Measurements from ENCODE around the gene DISC1.

Gene DISC1

DNA sequence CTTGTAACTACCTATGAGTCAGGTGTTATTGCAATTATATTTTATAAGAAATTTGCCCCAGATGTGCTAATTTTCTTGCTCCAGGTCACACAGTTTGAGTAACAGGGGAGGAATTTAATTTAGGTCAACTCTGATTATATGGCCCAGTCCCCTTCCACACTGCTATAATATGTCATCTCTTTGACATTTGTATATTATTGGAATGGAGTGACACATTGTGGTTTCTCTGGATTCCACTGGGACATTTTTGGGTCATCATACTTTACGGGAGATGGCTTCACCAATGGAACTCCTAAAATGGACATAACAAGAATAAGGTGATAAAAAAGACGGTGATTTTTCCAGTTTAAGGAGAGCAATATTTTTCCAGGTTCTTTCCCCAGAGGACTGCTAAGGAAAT lies 191.2 kb downstream of the DISC1 start:
- TF ChIP-seq CTCF (IDR thresholded peaks at IDR 0.05; ENCODE audit: poor library complexity, severe bottlenecking): no peak
- ATAC-seq (ENCODE audit: low read depth): no peak

GRCh38 chr1:231818337-231818736 lies 191.7 kb downstream of the DISC1 start:
- DNase-seq (ENCODE audit: low spot score): no peak
- H3K27ac ChIP-seq (ENCODE audit: poor library complexity, severe bottlenecking): no peak overlapping the region
- no peaks in the 10 kb centered on the region for H3K27me3 ChIP-seq (ENCODE audit: insufficient read depth, poor library complexity, severe bottlenecking)
- no peak for TF ChIP-seq CTCF (IDR thresholded peaks at IDR 0.05; ENCODE audit: poor library complexity, severe bottlenecking)
- no peak for ATAC-seq (ENCODE audit: low read depth)
- H3K4me3 ChIP-seq (ENCODE audit: severe bottlenecking): no peak overlapping the region
- H3K36me3 ChIP-seq (ENCODE audit: low read depth): no peaks in the 10 kb centered on the region
- no peaks in the 10 kb centered on the region for H3K4me1 ChIP-seq (ENCODE audit: insufficient read depth, poor library complexity, severe bottlenecking)
- H3K9me3 ChIP-seq (ENCODE audit: severe bottlenecking): no peaks in the 10 kb centered on the region

More for the DNA sequence above, 191.2 kb downstream of the DISC1 start:
- no peak for DNase-seq (ENCODE audit: low spot score)
- Histone ChIP-seq H3K27me3 (ENCODE audit: insufficient read depth, poor library complexity, severe bottlenecking) (no peaks in the 10 kb centered on the region), H3K27ac (ENCODE audit: poor library complexity, severe bottlenecking) (no peak overlapping the region), H3K4me3 (ENCODE audit: severe bottlenecking) (no peak overlapping the region), H3K36me3 (ENCODE audit: low read depth) (no peaks in the 10 kb centered on the region), H3K9me3 (ENCODE audit: severe bottlenecking) (no peaks in the 10 kb centered on the region), H3K4me1 (ENCODE audit: insufficient read depth, poor library complexity, severe bottlenecking) (no peaks in the 10 kb centered on the region)

DNA sequence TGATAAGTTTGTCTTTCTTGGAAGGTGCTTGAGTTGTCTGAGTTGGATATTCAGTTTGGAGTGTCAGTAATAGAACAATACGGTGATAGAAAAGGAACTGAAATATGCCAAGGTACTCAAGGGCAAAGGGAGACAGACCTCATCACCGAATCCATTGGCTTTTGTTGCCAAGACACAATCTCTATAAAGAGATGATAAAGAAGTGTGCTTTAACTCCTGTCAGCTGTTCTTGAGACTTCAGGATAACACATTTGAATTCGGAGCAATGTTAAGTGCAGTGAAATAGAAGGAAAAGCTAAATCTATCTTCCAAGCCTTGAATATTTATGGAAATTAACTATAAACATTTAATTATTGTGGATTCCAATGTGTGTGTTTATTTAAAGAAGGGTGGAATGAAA lies 194.7 kb downstream of the DISC1 start:
- H3K4me3 ChIP-seq (ENCODE audit: severe bottlenecking): no peak overlapping the region
- H3K9me3 ChIP-seq (ENCODE audit: severe bottlenecking): no peaks in the 10 kb centered on the region
- ATAC-seq (ENCODE audit: low read depth) (no peak), DNase-seq (ENCODE audit: low spot score) (no peak)
- H3K36me3 ChIP-seq (ENCODE audit: low read depth): no peaks in the 10 kb centered on the region
- no peak overlapping the region for H3K27ac ChIP-seq (ENCODE audit: poor library complexity, severe bottlenecking)
- no peak for TF ChIP-seq CTCF (IDR thresholded peaks at IDR 0.05; ENCODE audit: poor library complexity, severe bottlenecking)
- H3K4me1 ChIP-seq (ENCODE audit: insufficient read depth, poor library complexity, severe bottlenecking): no peaks in the 10 kb centered on the region
- no peaks in the 10 kb centered on the region for H3K27me3 ChIP-seq (ENCODE audit: insufficient read depth, poor library complexity, severe bottlenecking)

DNA sequence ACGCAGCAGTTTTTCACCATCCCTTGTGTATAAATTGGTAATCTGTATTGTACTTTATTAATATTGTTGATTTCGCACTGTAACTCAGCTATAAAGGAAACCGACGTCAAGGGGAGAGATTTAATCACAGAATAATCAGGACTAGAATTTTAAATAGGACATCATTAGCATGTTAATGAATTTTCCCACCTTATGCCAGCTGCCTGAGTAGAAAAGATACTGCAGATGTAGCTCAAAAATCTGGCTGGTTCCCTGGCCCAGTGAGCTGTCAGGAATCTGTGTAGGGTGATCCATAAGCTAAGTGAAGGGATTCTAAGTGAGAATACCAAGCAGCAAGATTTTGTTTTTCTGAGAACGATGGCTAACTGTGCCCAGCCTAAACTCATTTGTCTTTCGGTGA lies 195.5 kb downstream of the DISC1 start:
- Histone ChIP-seq H3K27ac (ENCODE audit: poor library complexity, severe bottlenecking) (no peak overlapping the region), H3K36me3 (ENCODE audit: low read depth) (no peaks in the 10 kb centered on the region), H3K9me3 (ENCODE audit: severe bottlenecking) (peaks cover 3% of the 10 kb centered on the region), H3K4me3 (ENCODE audit: severe bottlenecking) (no peak overlapping the region), H3K27me3 (ENCODE audit: insufficient read depth, poor library complexity, severe bottlenecking) (no peaks in the 10 kb centered on the region), H3K4me1 (ENCODE audit: insufficient read depth, poor library complexity, severe bottlenecking) (peaks cover 5% of the 10 kb centered on the region)
- ATAC-seq (ENCODE audit: low read depth) (no peak), DNase-seq (ENCODE audit: low spot score) (no peak)
- no peak for TF ChIP-seq CTCF (IDR thresholded peaks at IDR 0.05; ENCODE audit: poor library complexity, severe bottlenecking)

DNA sequence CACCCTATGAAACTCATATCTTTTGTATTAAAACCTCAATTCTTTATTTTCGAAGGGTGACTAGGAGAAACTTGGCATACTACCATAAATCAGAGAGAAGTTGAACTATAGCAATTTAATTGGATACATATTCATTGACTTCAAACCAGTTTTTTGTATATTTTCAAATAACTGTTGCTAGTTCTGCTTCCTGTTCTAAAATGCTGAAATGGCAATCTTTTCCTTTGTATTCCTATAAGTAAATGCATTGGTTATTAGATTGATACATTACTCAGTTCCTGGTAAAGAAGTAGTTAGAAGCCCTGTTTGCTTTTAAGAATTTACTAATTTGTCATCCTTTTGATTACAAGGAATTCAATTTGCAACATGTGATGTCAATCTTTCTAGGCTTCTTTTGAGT lies 200.0 kb downstream of the DISC1 start:
- H3K27me3 ChIP-seq (ENCODE audit: insufficient read depth, poor library complexity, severe bottlenecking): no peaks in the 10 kb centered on the region
- no peak overlapping the region for H3K4me3 ChIP-seq (ENCODE audit: severe bottlenecking)
- peak overlapping the region; percentile 97 for H3K27ac ChIP-seq (ENCODE audit: poor library complexity, severe bottlenecking)
- no peaks in the 10 kb centered on the region for H3K36me3 ChIP-seq (ENCODE audit: low read depth)
- no peak for TF ChIP-seq CTCF (IDR thresholded peaks at IDR 0.05; ENCODE audit: poor library complexity, severe bottlenecking)
- peaks cover 25% of the 10 kb centered on the region for H3K4me1 ChIP-seq (ENCODE audit: insufficient read depth, poor library complexity, severe bottlenecking)
- peaks cover 3% of the 10 kb centered on the region for H3K9me3 ChIP-seq (ENCODE audit: severe bottlenecking)
- DNase-seq (ENCODE audit: low spot score) (no peak), ATAC-seq (ENCODE audit: low read depth) (no peak)

Measured in RWPE2 (cell line).